ENCODE measurements around the gene KCNK10. TPM values are rescaled to one million over a fixed set of nuclear protein-coding genes. Genes with fewer than 3 reads are reported as not detected.

Gene KCNK10
- total and polyA plus RNA-seq, 2 donors from 2014 or later = 0.54 to 1.1 TPM

DNA sequence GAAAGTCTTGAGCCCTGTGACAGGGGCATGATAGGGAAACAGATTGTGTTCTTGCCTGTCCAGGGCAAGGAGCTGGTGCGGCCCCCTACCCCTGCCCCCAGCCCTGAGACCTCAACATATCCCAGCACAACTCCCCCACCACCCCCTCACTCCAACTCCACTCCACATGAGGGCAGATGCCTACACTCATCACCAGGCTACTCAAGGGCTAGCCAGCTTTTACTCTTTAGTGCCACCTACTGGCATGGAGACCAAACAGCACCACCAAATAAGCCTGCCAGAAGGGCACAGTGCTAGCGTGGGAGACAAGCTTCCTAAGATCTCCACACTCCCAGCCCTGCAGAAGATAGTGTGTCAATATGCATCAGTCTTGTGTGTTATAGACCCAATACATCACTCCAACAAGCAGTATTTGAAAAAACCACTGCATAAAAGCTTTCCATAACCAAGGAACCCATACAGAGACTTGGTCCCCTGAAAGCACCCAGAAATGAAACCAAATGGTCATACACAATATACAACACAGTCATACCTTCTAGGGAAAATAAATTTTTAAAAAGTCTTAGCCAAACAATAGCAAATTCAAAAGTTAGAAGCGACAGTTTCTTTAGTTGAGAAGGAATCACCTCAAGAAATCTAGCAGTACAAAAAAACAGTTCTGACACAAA lies 154.4 kb downstream of the KCNK10 start:
- FAIRE-seq (no peak), DNase-seq (peak in 2 of 5 donors; percentile 24 to 41)
- Histone ChIP-seq H3K36me3 (ENCODE audit: control insufficient read depth in 2 of 3, insufficient read depth in 3 of 3, low read length in 3 of 3) (no peaks in the 10 kb centered on the region), H3K4me3 (ENCODE audit: low read length in 3 of 3) (no peak overlapping the region), H3K9me3 (ENCODE audit: control insufficient read depth in 2 of 3, insufficient read depth in 1 of 3, low read length in 3 of 3) (no peaks in the 10 kb centered on the region), H3K27ac (ENCODE audit: low read depth in 2 of 2, low read length in 2 of 2) (no peak overlapping the region), H3K4me1 (ENCODE audit: control insufficient read depth in 2 of 3, insufficient read depth in 2 of 3, low read depth in 1 of 3, low read length in 3 of 3) (no peaks in the 10 kb centered on the region), H3K9ac (ENCODE audit: low read length in 3 of 3) (no peak overlapping the region), H3K27me3 (ENCODE audit: control insufficient read depth, insufficient read depth, low read length) (no peaks in the 10 kb centered on the region)
- intact Hi-C loops (cut with DNase I) = loop anchor here (10.0 kb wide), 1 partner anchor 144 kb away; no protein-coding TSS in a partner anchor
- TF ChIP-seq, protein P1, sequence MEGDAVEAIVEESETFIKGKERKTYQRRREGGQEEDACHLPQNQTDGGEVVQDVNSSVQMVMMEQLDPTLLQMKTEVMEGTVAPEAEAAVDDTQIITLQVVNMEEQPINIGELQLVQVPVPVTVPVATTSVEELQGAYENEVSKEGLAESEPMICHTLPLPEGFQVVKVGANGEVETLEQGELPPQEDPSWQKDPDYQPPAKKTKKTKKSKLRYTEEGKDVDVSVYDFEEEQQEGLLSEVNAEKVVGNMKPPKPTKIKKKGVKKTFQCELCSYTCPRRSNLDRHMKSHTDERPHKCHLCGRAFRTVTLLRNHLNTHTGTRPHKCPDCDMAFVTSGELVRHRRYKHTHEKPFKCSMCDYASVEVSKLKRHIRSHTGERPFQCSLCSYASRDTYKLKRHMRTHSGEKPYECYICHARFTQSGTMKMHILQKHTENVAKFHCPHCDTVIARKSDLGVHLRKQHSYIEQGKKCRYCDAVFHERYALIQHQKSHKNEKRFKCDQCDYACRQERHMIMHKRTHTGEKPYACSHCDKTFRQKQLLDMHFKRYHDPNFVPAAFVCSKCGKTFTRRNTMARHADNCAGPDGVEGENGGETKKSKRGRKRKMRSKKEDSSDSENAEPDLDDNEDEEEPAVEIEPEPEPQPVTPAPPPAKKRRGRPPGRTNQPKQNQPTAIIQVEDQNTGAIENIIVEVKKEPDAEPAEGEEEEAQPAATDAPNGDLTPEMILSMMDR (IDR thresholded peaks at IDR 0.05; ENCODE audit: borderline replicate concordance, extremely low read depth, insufficient read depth) = peak; percentile 88

DNA sequence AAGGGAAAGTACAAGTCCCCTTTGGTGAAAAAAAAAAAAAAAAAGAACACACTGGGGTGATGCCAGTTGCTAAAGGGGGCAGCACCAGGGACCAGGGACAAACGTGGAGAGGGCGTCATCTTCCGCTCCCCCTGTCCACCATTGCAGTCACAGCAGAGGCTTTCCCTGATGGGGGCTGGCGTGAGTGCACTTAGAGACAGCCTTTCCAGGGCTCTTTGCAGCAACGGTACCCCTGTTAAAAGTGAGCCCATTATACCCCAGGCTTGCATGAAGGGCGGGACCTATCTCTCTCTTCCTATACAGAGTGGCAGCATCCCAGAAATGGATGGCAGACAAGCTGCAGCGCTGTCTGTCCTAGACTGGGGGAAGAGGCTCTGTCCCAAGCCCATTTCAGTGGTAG lies 155.0 kb downstream of the KCNK10 start:
- Histone ChIP-seq H3K9ac (ENCODE audit: low read length in 3 of 3) (no peak overlapping the region), H3K27me3 (ENCODE audit: control insufficient read depth, insufficient read depth, low read length) (no peaks in the 10 kb centered on the region), H3K9me3 (ENCODE audit: control insufficient read depth in 2 of 3, insufficient read depth in 1 of 3, low read length in 3 of 3) (no peaks in the 10 kb centered on the region), H3K36me3 (ENCODE audit: control insufficient read depth in 2 of 3, insufficient read depth in 3 of 3, low read length in 3 of 3) (no peaks in the 10 kb centered on the region), H3K4me1 (ENCODE audit: control insufficient read depth in 2 of 3, insufficient read depth in 2 of 3, low read depth in 1 of 3, low read length in 3 of 3) (no peaks in the 10 kb centered on the region), H3K4me3 (ENCODE audit: low read length in 3 of 3) (no peak overlapping the region), H3K27ac (ENCODE audit: low read depth in 2 of 2, low read length in 2 of 2) (no peak overlapping the region)
- intact Hi-C loops (cut with DNase I) = loop anchor here (10.0 kb wide), 1 partner anchor 143 kb away; no protein-coding TSS in a partner anchor
- DNase-seq = no peak
- FAIRE-seq = no peak
- TF ChIP-seq, protein P1 (IDR thresholded peaks at IDR 0.05; ENCODE audit: borderline replicate concordance, extremely low read depth, insufficient read depth) = no peak

DNA sequence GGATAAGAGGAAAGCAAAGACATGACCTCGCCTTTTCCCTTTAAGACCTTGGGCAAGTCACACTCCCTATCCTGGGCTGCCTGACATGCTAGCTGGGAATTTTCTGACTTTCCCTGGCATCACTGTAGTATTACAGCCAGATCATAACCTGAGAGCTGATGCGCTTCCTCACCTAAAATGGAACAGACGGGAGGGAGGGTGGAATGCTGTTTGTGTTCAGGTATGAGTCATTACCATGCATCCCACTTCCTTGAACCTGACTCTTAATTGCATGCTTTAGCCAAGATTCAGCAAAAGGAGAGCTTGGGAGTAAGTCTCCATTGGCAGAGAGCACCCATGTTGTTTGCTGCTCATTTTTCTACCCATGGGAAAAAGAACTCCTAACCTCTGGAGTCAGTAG lies 156.5 kb downstream of the KCNK10 start:
- Histone ChIP-seq H3K9ac (ENCODE audit: low read length in 3 of 3) (no peak overlapping the region), H3K4me3 (ENCODE audit: low read length in 3 of 3) (no peak overlapping the region), H3K36me3 (ENCODE audit: control insufficient read depth in 2 of 3, insufficient read depth in 3 of 3, low read length in 3 of 3) (no peaks in the 10 kb centered on the region), H3K27ac (ENCODE audit: low read depth in 2 of 2, low read length in 2 of 2) (no peak overlapping the region), H3K9me3 (ENCODE audit: control insufficient read depth in 2 of 3, insufficient read depth in 1 of 3, low read length in 3 of 3) (no peaks in the 10 kb centered on the region), H3K27me3 (ENCODE audit: control insufficient read depth, insufficient read depth, low read length) (no peaks in the 10 kb centered on the region), H3K4me1 (ENCODE audit: control insufficient read depth in 2 of 3, insufficient read depth in 2 of 3, low read depth in 1 of 3, low read length in 3 of 3) (no peaks in the 10 kb centered on the region)
- TF ChIP-seq, protein P1 (IDR thresholded peaks at IDR 0.05; ENCODE audit: borderline replicate concordance, extremely low read depth, insufficient read depth) = no peak
- FAIRE-seq (no peak), DNase-seq (no peak)
- intact Hi-C loops (cut with DNase I) = loop anchor here (10.0 kb wide), 1 partner anchor 142 kb away; no protein-coding TSS in a partner anchor

Data from kidney (tissue), 14 donors.